Right lobe of liver (tissue), 6 donors: ENCODE data around the gene KLHL42. TPM values are rescaled to one million over a fixed set of nuclear protein-coding genes. Genes with fewer than 3 reads are reported as not detected.
A peak's percentile ranks its signal among the peaks of the same experiment; 100 is the strongest.

Experiments used
- ATAC-seq, 4 donors: fragments of 200-7000 bp; cut with Tn5 transposase; one replicate each; pipeline ENCODE4 v1.9.1; 2020; ENCODE audit warnings: mild to moderate bottlenecking in 4 of 4, moderate library complexity in 4 of 4
- DNase-seq, 3 donors: peaks; one replicate each; pipeline ENCODE4 v3.0.0-alpha.2; 2020
- H3K27ac ChIP-seq, 3 donors: fragments of 200-600 bp; one replicate each; pipeline ENCODE4 v1.8.0; 2022
- H3K27me3 ChIP-seq, 2 donors: fragments of 200-600 bp; one replicate each; pipeline ENCODE4 v1.8.0; 2022
- H3K36me3 ChIP-seq, 4 donors: fragments of 200-600 bp; sonication (generic) in 1 of 4; one replicate each; pipeline versions ENCODE4 v1.5.1 to v1.8.0; 2017 to 2022; ENCODE audit warnings: control low read depth in 1 of 4
- H3K4me1 ChIP-seq, 4 donors: fragments of 200-600 bp; sonication (generic) in 1 of 4; one replicate each; pipeline versions ENCODE4 v1.5.1 to v1.8.0; 2017 to 2022; ENCODE audit warnings: control low read depth in 1 of 4
- H3K4me3 ChIP-seq, 3 donors: fragments of 200-600 bp; one replicate each; pipeline ENCODE4 v1.8.0; 2022
- H3K9me3 ChIP-seq, 4 donors: fragments of 200-600 bp; sonication (generic) in 1 of 4; one replicate each; pipeline versions ENCODE4 v1.5.1 to v1.8.0; 2017 to 2022; ENCODE audit warnings: control low read depth in 1 of 4
- CTCF ChIP-seq, 4 donors: fragments of 200-600 bp in 3 of 4; fragments of 450-650 bp in 1 of 4; IDR thresholded peaks; one replicate each; pipeline versions ENCODE4 v1.5.1 to v1.8.0; 2016 to 2022; ENCODE audit warnings: antibody characterized with exemption in 4 of 4, mild to moderate bottlenecking in 2 of 4
- POLR2A ChIP-seq: fragments of 450-650 bp; IDR thresholded peaks from one replicate; pipeline ENCODE4 v1.6.1; 2017; ENCODE audit warnings: antibody characterized with exemption, mild to moderate bottlenecking
- WGBS: methylation state at CpG from one replicate; pipeline ENCODE4 v1.1.6; 2018; ENCODE audit warnings: low coverage, low lambda C conversion rate; ENCODE audit not compliant: insufficient coverage; ENCODE audit errors: missing lambda C conversion rate; 5-methylcytosine and 5-hydroxymethylcytosine counted together
- intact Hi-C, 2 donors: fragments of 100-400 bp; cut with DNase I; formaldehyde crosslinking; loops; one replicate each; pipeline versions ENCODE4 v1.11.2 to v1.14.1; 2022
- total RNA-seq, 6 experiments: library from RNA; depleted of rRNA in 2 of 6; stranded (reverse); fragments of >200 nt in 2 of 6; fragmentation: NEBNext Ultra II Directional in 3 of 6; extraction: Animal tissue kit (Norgen Biotek cat#: 25700) in 3 of 6; gene quantifications; one replicate each; pipeline versions ENCODE4 v1.1.0 to v1.2.4, GENCODE V29; 2016 to 2023
- donor health status: DM: no; HTN: yes; CAD: no.
- donor health status: DM: no; HTN: no; CAD: no.
- donor health status: DM: no; HTN: no; CAD: no.
- donor health status: DM: no; HTN: yes; CAD: no.
- donor health status: DM: no; HTN: yes; CAD: no.

KLHL42 gene
- total RNA-seq, 6 experiments from 2014 or later = 9.4 to 15.3 (median 10.6) TPM

GRCh38 chr12:27826076-27826475, 46.0 kb downstream of the KLHL42 start:
- ATAC-seq (no peak), DNase-seq (no peak)
- no peaks in the 10 kb centered on the region for H3K36me3 ChIP-seq
- intact Hi-C loops = no loop called here
- no peak overlapping the region for H3K4me3 ChIP-seq
- no peak for TF ChIP-seq CTCF (IDR thresholded peaks at IDR 0.05)
- no peak for TF ChIP-seq POLR2A
- WGBS = 67% methylated on average over 1 of the region's 1 CpG
- H3K27ac ChIP-seq = no peak overlapping the region
- H3K4me1 ChIP-seq = no peaks in the 10 kb centered on the region
- H3K9me3 ChIP-seq = no peaks in the 10 kb centered on the region
- no peaks in the 10 kb centered on the region for H3K27me3 ChIP-seq

- 100% methylated on average over 3 of the region's 3 CpGs for WGBS
- TF ChIP-seq POLR2A (no peak), CTCF (IDR thresholded peaks at IDR 0.05) (no peak)
- no peaks in the 10 kb centered on the region for H3K27me3 ChIP-seq
- DNase-seq (no peak), ATAC-seq (no peak)
- H3K9me3 ChIP-seq = no peaks in the 10 kb centered on the region
- H3K27ac ChIP-seq = no peak overlapping the region
- intact Hi-C loops = no loop called here
- no peaks in the 10 kb centered on the region for H3K36me3 ChIP-seq
- no peaks in the 10 kb centered on the region for H3K4me1 ChIP-seq
- H3K4me3 ChIP-seq = no peak overlapping the region
Observed at GRCh38 chr12:27828196-27828595, 48.2 kb downstream of the KLHL42 start.

- H3K4me3 ChIP-seq = no peak overlapping the region
- TF ChIP-seq POLR2A (no peak), CTCF (IDR thresholded peaks at IDR 0.05) (no peak)
- no peaks in the 10 kb centered on the region for H3K27me3 ChIP-seq
- H3K4me1 ChIP-seq = no peaks in the 10 kb centered on the region
- ATAC-seq (no peak), DNase-seq (no peak)
- no peak overlapping the region for H3K27ac ChIP-seq
- 72% methylated on average over 2 of the region's 2 CpGs for WGBS
- no peaks in the 10 kb centered on the region for H3K9me3 ChIP-seq
- no peaks in the 10 kb centered on the region for H3K36me3 ChIP-seq
- intact Hi-C loops = no loop called here
Observed at GRCh38 chr12:27838543-27839185, 58.6 kb downstream of the KLHL42 start.

- TF ChIP-seq CTCF (IDR thresholded peaks at IDR 0.05) (peak in 2 of 4 donors; percentile 22 to 23), POLR2A (no peak)
- intact Hi-C loops = no loop called here
- DNase-seq (no peak), ATAC-seq (no peak)
- H3K27me3 ChIP-seq = no peaks in the 10 kb centered on the region
- H3K4me1 ChIP-seq = no peaks in the 10 kb centered on the region
- 52% methylated on average over 3 of the region's 3 CpGs for WGBS
- no peaks in the 10 kb centered on the region for H3K36me3 ChIP-seq
- no peaks in the 10 kb centered on the region for H3K9me3 ChIP-seq
- no peak overlapping the region for H3K27ac ChIP-seq
- H3K4me3 ChIP-seq = no peak overlapping the region
Observed at GRCh38 chr12:27840229-27840999, 60.4 kb downstream of the KLHL42 start.
